ES-I3 (cell line): Measurements from ENCODE around the gene SPHK2.

Experiments used
- H3K36me3 ChIP-seq: 2 replicates; pipeline ENCODE4 v1.6.1; 2013; ENCODE audit warnings: mild to moderate bottlenecking, low read length, control low read depth, moderate library complexity; ENCODE audit not compliant: insufficient read depth
- H3K4me1 ChIP-seq: 2 replicates; pipeline ENCODE4 v1.6.1; 2013; ENCODE audit warnings: mild to moderate bottlenecking, control low read depth, low read length; ENCODE audit not compliant: insufficient read depth
- H3K9ac ChIP-seq: 2 replicates; pipeline ENCODE4 v1.6.1; 2013; ENCODE audit warnings: low read depth, mild to moderate bottlenecking, low read length, moderate library complexity
- H3K9me3 ChIP-seq: 2 replicates; pipeline ENCODE4 v1.6.1; 2013; ENCODE audit warnings: mild to moderate bottlenecking, low read length, moderate library complexity; ENCODE audit not compliant: control insufficient read depth, insufficient read depth

Gene SPHK2

GRCh38 chr19:48596679-48597465 is 22.4 kb upstream of the SPHK2 start:
- Histone ChIP-seq H3K9me3 (no peaks in the 10 kb centered on the region), H3K36me3 (no peaks in the 10 kb centered on the region), H3K9ac (no peak overlapping the region), H3K4me1 (no peaks in the 10 kb centered on the region)

GRCh38 chr19:48598996-48599700 is 20.2 kb upstream of the SPHK2 start:
- no peaks in the 10 kb centered on the region; the same call in 1 of the 2 replicates for H3K36me3 ChIP-seq
- H3K9ac ChIP-seq, result no peak overlapping the region
- H3K9me3 ChIP-seq, result no peaks in the 10 kb centered on the region
- H3K4me1 ChIP-seq, result no peaks in the 10 kb centered on the region

- Histone ChIP-seq H3K36me3 (no peaks in the 10 kb centered on the region; the same call in 1 of the 2 replicates), H3K4me1 (no peaks in the 10 kb centered on the region), H3K9ac (no peak overlapping the region), H3K9me3 (no peaks in the 10 kb centered on the region)
Observed at GRCh38 chr19:48600679-48601417, 18.5 kb upstream of the SPHK2 start.

GRCh38 chr19:48603001-48603400 is 16.3 kb upstream of the SPHK2 start:
- Histone ChIP-seq H3K9me3 (no peaks in the 10 kb centered on the region), H3K36me3 (no peaks in the 10 kb centered on the region; the same call in 1 of the 2 replicates), H3K4me1 (no peaks in the 10 kb centered on the region), H3K9ac (no peak overlapping the region)

GRCh38 chr19:48603449-48603848 is 15.9 kb upstream of the SPHK2 start:
- H3K36me3 ChIP-seq, result no peaks in the 10 kb centered on the region; the same call in 1 of the 2 replicates
- H3K4me1 ChIP-seq, result no peaks in the 10 kb centered on the region

GRCh38 chr19:48603850-48604249 is 15.5 kb upstream of the SPHK2 start:
- no peak overlapping the region for H3K9ac ChIP-seq
- no peaks in the 10 kb centered on the region; the same call in 1 of the 2 replicates for H3K36me3 ChIP-seq
- no peaks in the 10 kb centered on the region for H3K4me1 ChIP-seq
- no peaks in the 10 kb centered on the region for H3K9me3 ChIP-seq

More at GRCh38 chr19:48603449-48603848, 15.9 kb upstream of the SPHK2 start:
- Histone ChIP-seq H3K9me3 (no peaks in the 10 kb centered on the region), H3K9ac (no peak overlapping the region)

GRCh38 chr19:48606463-48607358 is 12.6 kb upstream of the SPHK2 start, which contains the start of gene SPACA4:
TSS of gene SPACA4 (plus strand) at chr19:48606742. CDS start at chr19:48606979, 237 bp downstream.
- Histone ChIP-seq H3K4me1 (no peaks in the 10 kb centered on the region), H3K9me3 (no peaks in the 10 kb centered on the region), H3K36me3 (no peaks in the 10 kb centered on the region; the same call in 1 of the 2 replicates), H3K9ac (no peak within 1 kb of the TSS)

GRCh38 chr19:48607359-48607755 is 11.9 kb upstream of the SPHK2 start:
- Histone ChIP-seq H3K36me3 (no peaks in the 10 kb centered on the region; the same call in 1 of the 2 replicates), H3K4me1 (no peaks in the 10 kb centered on the region), H3K9ac (no peak overlapping the region), H3K9me3 (no peaks in the 10 kb centered on the region)

- Histone ChIP-seq H3K9me3 (no peaks in the 10 kb centered on the region), H3K9ac (no peak overlapping the region), H3K36me3 (no peaks in the 10 kb centered on the region), H3K4me1 (peaks cover 5% of the 10 kb centered on the region)
Observed at GRCh38 chr19:48608798-48609263, 10.5 kb upstream of the SPHK2 start.

- H3K9ac ChIP-seq, result no peak overlapping the region
Observed at GRCh38 chr19:48609571-48610108, 9.7 kb upstream of the SPHK2 start.

GRCh38 chr19:48611872-48612271 is 7.4 kb upstream of the SPHK2 start:
- H3K9ac ChIP-seq, result no peak overlapping the region
- no peaks in the 10 kb centered on the region for H3K9me3 ChIP-seq
- H3K4me1 ChIP-seq, result peaks cover 15% of the 10 kb centered on the region
- peaks cover 5% of the 10 kb centered on the region for H3K36me3 ChIP-seq

More at GRCh38 chr19:48609571-48610108, 9.7 kb upstream of the SPHK2 start:
- Histone ChIP-seq H3K9me3 (no peaks in the 10 kb centered on the region), H3K4me1 (peaks cover 9% of the 10 kb centered on the region), H3K36me3 (no peaks in the 10 kb centered on the region)

GRCh38 chr19:48613024-48613851 is 6.1 kb upstream of the SPHK2 start:
- H3K36me3 ChIP-seq, result peaks cover 16% of the 10 kb centered on the region
- no peak overlapping the region; the same call in 1 of the 2 replicates for H3K9ac ChIP-seq
- H3K9me3 ChIP-seq, result no peaks in the 10 kb centered on the region
- peaks cover 23% of the 10 kb centered on the region for H3K4me1 ChIP-seq
